ENCODE results near the gene TSPAN14.
"Not testable (repeated sequence)": the region's sequence is repeated elsewhere in the genome, so short reads cannot be mapped to it uniquely, and the experiment has no call there.

The TSPAN14 gene

GRCh38 chr10:80410578-80411145 lies 43.4 kb upstream of the TSPAN14 start:
- DNase-seq (ENCODE audit: insufficient read length, low spot score): no peak
- TF ChIP-seq SPI1 (IDR thresholded peaks at IDR 0.05; ENCODE audit: low read depth, low read length) (no peak), PAX5 (IDR thresholded peaks at IDR 0.05; ENCODE audit: insufficient read depth, low read length, severe bottlenecking) (no peak), TAF1 (IDR thresholded peaks at IDR 0.05; ENCODE audit: low read depth, low read length) (no peak), POU2F2 (IDR thresholded peaks at IDR 0.05; ENCODE audit: low read depth, low read length) (no peak)
- no peak for FAIRE-seq

DNA sequence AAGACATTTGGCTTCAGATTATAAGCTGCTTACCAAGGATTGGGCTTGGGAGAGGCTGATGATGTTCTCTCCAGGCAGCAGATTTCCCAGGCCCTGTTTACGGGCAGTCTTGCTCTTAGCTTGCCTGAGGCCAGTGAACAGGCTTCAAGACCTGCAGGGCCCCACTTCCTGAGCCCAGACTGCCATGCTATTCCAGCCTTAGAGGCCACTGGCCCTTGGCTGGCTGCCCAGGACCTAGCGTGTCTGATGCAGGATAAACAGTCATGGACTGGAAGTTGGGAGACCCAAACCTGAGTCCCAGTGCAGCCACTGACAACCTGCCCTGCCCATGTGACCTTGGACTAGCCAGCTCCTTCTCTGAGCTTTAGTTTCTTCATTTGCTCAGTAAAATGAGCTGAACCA lies 42.8 kb upstream of the TSPAN14 start:
- no peak for TF ChIP-seq SPI1 (IDR thresholded peaks at IDR 0.05; ENCODE audit: low read depth, low read length)
- TF ChIP-seq POLR2A (IDR thresholded peaks at IDR 0.05; ENCODE audit: low read depth, low read length): no peak
- TF ChIP-seq POU2F2 (IDR thresholded peaks at IDR 0.05; ENCODE audit: low read depth, low read length): no peak
- TF ChIP-seq PAX5 (IDR thresholded peaks at IDR 0.05; ENCODE audit: insufficient read depth, low read length, severe bottlenecking): no peak
- TF ChIP-seq POLR2AphosphoS5 (IDR thresholded peaks at IDR 0.05; ENCODE audit: low read depth, low read length): no peak
- TF ChIP-seq TAF1 (IDR thresholded peaks at IDR 0.05; ENCODE audit: low read depth, low read length): no peak
- DNase-seq (ENCODE audit: insufficient read length, low spot score) (no peak), FAIRE-seq (no peak)

DNA sequence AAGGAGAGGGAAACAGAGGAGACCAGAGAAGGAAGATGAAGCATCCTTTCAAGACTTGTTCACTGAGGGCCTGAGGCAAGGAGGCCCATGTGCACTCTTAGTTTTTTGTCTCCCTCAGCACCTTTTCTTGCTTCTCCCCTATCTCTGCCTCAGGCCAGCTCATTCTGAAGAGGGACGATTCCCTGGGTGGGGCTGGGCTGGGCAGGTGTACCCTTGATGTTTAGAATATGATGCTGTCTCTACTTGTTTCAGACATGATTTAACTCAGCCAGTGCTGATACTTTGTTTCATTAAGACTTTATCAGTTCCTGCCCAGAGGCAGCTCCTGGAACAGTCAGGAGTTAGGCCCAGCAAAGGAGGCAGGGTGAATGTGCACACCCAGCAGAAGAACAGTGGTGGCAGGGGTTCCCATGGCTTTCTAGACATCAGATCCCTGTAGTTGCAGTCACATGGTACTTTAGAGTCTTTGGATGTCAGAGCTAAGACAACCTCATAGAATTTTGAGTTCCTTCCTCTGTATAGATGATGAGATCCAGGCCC lies 42.4 kb upstream of the TSPAN14 start:
- no peak for TF ChIP-seq SPI1 (IDR thresholded peaks at IDR 0.05; ENCODE audit: low read depth, low read length)
- no peak for TF ChIP-seq TAF1 (IDR thresholded peaks at IDR 0.05; ENCODE audit: low read depth, low read length)
- TF ChIP-seq POU2F2 (IDR thresholded peaks at IDR 0.05; ENCODE audit: low read depth, low read length): no peak
- no peak for TF ChIP-seq POLR2A (IDR thresholded peaks at IDR 0.05; ENCODE audit: low read depth, low read length)
- no peak for TF ChIP-seq POLR2AphosphoS5 (IDR thresholded peaks at IDR 0.05; ENCODE audit: low read depth, low read length)
- TF ChIP-seq PAX5 (IDR thresholded peaks at IDR 0.05; ENCODE audit: insufficient read depth, low read length, severe bottlenecking): no peak
- DNase-seq (ENCODE audit: insufficient read length, low spot score): no peak
- FAIRE-seq: no peak

DNA sequence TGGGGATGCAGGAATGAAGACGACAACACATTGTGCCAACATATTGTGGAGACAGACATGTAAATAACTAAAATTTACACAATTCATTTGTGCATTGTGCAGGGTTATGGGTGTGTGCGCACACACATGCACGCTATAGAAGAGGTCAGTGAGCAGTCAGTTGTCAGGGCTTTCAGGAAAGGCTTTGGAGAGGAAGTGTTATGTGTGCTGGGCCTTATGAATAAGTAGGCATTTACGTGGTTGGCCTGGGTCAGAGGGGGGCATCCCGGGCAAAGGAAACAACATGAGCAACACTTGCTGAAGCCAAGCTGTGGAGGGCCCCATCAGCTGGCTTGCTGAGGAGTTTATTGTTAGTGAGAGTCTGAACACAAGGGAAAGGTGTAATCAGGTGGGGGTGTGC lies 41.6 kb upstream of the TSPAN14 start:
- no peak for TF ChIP-seq TAF1 (IDR thresholded peaks at IDR 0.05; ENCODE audit: low read depth, low read length)
- no peak for TF ChIP-seq POLR2AphosphoS5 (IDR thresholded peaks at IDR 0.05; ENCODE audit: low read depth, low read length)
- TF ChIP-seq POU2F2 (IDR thresholded peaks at IDR 0.05; ENCODE audit: low read depth, low read length): no peak
- TF ChIP-seq POLR2A (IDR thresholded peaks at IDR 0.05; ENCODE audit: low read depth, low read length): no peak
- TF ChIP-seq SPI1 (IDR thresholded peaks at IDR 0.05; ENCODE audit: low read depth, low read length): no peak
- TF ChIP-seq PAX5 (IDR thresholded peaks at IDR 0.05; ENCODE audit: insufficient read depth, low read length, severe bottlenecking): no peak
- DNase-seq (ENCODE audit: insufficient read length, low spot score) (no peak), FAIRE-seq (no peak)

DNA sequence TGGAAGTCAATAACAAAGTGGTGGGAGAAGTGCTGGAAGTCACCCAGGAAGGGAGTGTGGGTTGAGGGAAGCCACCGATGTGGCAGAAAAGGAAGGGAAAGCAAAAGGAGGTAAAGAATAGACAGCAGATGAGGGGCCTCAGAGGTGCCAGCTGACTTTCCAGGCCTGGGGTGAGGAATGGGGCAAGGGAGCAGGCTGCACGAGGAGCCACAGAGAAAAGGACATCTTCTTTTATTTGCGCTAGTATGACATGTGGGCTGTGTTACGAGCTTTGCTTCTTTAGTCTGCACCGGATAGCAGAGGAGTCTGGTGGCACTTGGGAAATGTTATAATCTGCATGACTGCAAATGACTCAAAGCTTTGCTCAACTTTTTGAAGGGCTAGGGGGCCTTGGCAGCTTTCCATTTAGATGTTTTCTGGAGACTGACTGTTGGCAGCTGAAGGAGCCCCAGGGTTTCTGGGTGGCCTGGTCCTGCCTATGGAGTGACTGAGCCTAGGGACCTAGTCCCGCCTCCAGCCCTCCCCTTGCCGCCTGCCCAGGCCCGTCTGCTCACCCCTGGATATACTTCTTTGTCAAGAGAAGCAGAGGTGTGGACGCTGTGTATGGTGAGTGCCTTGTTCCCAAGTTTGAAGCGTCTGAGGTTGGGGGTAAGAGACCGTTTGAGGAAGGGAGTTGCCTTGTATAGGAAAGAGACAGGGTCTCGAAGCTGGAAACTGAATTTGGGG lies 40.7 kb upstream of the TSPAN14 start:
- no peak for FAIRE-seq
- DNase-seq (ENCODE audit: insufficient read length, low spot score): no peak
- TF ChIP-seq PAX5 (IDR thresholded peaks at IDR 0.05; ENCODE audit: insufficient read depth, low read length, severe bottlenecking): no peak
- no peak for TF ChIP-seq POLR2AphosphoS5 (IDR thresholded peaks at IDR 0.05; ENCODE audit: low read depth, low read length)
- no peak for TF ChIP-seq POLR2A (IDR thresholded peaks at IDR 0.05; ENCODE audit: low read depth, low read length)
- no peak for TF ChIP-seq POU2F2 (IDR thresholded peaks at IDR 0.05; ENCODE audit: low read depth, low read length)
- no peak for TF ChIP-seq TAF1 (IDR thresholded peaks at IDR 0.05; ENCODE audit: low read depth, low read length)
- TF ChIP-seq SPI1 (IDR thresholded peaks at IDR 0.05; ENCODE audit: low read depth, low read length): no peak

DNA sequence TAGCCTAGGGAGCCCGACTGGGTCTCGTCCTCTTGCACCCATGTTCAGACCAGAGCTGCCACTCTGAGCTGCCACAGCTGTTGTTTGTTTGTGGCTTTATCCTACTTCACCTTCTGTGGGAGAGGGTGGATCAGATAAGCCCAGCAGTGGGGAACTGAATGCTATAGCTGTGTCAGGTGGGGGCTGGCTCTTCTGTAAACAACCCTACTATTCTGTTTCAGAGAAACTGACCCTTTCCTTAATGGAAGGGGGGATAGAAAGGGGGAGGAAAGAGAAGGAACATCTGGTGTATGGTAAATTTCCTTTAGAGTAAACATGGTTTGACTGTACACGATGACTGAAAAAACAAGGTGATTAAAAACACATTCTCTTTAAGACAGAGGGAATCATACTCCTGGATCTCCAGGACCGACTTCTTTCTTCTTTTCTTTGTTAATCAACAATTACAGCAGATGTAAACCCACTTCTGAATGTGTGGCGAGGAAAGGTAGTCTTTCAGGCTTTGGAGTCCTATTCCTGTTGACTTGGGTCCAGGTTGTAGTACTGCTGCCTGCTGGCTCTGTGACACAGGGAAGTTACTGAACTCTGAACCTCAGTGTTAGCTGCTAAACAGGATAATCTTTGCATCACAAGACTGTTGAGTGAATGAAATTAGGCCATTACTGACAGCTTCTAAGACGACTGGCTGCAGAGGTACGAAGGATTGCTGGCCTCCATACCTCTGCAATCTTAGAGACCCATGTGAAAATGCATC lies 39.8 kb upstream of the TSPAN14 start:
- no peak for FAIRE-seq
- no peak for DNase-seq (ENCODE audit: insufficient read length, low spot score)

DNA sequence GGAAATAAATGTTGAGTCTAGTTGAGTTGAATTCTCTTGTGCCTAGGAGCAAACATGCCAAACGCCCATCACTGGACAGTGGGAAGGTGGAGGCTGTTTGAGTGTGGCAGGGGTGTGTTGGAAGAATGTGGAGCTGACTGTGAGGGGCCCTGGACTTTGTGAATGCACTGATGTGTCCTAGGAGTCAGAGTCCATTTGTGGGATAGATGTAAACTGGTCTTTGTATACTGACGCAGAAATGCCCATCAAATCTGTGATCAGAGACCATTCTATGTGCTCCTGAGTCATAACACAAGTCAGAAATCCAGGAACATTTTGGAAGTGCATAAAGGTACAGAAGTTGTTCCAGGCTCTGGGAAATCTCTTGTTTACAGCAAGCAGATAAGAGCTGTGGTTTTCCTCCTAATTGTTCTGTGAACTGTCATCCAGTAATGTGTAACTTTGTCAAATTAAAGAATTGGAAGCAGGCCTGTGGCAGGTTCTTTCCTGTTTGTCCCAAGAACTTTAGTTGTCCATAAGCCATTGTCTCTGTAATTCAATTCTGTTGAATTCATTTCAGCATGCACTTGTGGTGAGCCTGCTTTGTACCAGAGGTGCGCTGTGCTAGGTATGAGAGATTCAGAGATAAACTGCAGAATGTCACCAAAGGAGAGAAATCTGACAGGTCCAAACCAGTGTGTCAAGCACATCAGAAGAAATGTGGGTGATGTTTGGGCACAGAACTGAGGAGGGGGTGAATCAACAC lies 38.2 kb upstream of the TSPAN14 start:
- FAIRE-seq (no peak), DNase-seq (ENCODE audit: insufficient read length, low spot score) (no peak)
- no peak for TF ChIP-seq POLR2A (IDR thresholded peaks at IDR 0.05; ENCODE audit: low read depth, low read length)
- TF ChIP-seq POLR2AphosphoS5 (IDR thresholded peaks at IDR 0.05; ENCODE audit: low read depth, low read length): no peak
- no peak for TF ChIP-seq PAX5 (IDR thresholded peaks at IDR 0.05; ENCODE audit: insufficient read depth, low read length, severe bottlenecking)
- TF ChIP-seq TAF1 (IDR thresholded peaks at IDR 0.05; ENCODE audit: low read depth, low read length): no peak
- TF ChIP-seq POU2F2 (IDR thresholded peaks at IDR 0.05; ENCODE audit: low read depth, low read length): no peak
- TF ChIP-seq SPI1 (IDR thresholded peaks at IDR 0.05; ENCODE audit: low read depth, low read length): no peak

More for the DNA sequence above, 39.8 kb upstream of the TSPAN14 start:
- TF ChIP-seq SPI1 (IDR thresholded peaks at IDR 0.05; ENCODE audit: low read depth, low read length) (no peak), TAF1 (IDR thresholded peaks at IDR 0.05; ENCODE audit: low read depth, low read length) (no peak), POLR2A (IDR thresholded peaks at IDR 0.05; ENCODE audit: low read depth, low read length) (no peak), POU2F2 (IDR thresholded peaks at IDR 0.05; ENCODE audit: low read depth, low read length) (no peak), PAX5 (IDR thresholded peaks at IDR 0.05; ENCODE audit: insufficient read depth, low read length, severe bottlenecking) (no peak), POLR2AphosphoS5 (IDR thresholded peaks at IDR 0.05; ENCODE audit: low read depth, low read length) (no peak)

DNA sequence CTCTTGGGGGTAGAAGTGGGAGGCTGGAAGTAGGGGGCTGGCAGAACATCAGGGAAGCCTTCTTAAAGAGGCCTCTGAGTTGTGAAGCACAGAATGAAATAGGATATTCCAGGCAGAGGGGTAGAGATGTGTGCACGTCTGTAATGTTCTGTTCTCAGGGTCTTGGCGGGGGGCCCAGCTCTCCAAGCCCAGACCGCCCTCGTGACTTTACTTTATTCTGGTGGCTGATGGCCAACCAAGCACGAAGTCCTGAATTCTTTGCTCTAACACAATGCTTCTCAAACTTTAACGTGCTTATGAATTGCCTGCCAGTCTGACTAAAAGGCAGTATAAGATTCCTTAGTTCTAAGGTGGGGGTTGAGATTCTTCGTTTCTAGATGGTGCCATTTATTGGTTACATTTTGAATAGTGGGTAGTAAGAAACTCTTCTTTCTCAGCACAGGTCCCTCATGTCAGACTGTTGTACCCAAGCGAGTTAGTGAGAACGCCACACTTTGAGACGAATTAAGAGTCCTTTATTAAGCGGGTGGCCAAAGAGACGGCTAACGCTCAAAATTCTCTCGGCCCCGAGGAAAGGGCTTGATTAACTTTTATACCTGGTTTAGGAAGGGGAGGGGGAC lies 37.5 kb upstream of the TSPAN14 start:
- TF ChIP-seq POU2F2 (IDR thresholded peaks at IDR 0.05; ENCODE audit: low read depth, low read length): no peak
- TF ChIP-seq TAF1 (IDR thresholded peaks at IDR 0.05; ENCODE audit: low read depth, low read length): no peak
- no peak for TF ChIP-seq SPI1 (IDR thresholded peaks at IDR 0.05; ENCODE audit: low read depth, low read length)
- TF ChIP-seq POLR2AphosphoS5 (IDR thresholded peaks at IDR 0.05; ENCODE audit: low read depth, low read length): no peak
- no peak for TF ChIP-seq PAX5 (IDR thresholded peaks at IDR 0.05; ENCODE audit: insufficient read depth, low read length, severe bottlenecking)
- no peak for TF ChIP-seq POLR2A (IDR thresholded peaks at IDR 0.05; ENCODE audit: low read depth, low read length)
- DNase-seq (ENCODE audit: insufficient read length, low spot score) (no peak), FAIRE-seq (no peak)

DNA sequence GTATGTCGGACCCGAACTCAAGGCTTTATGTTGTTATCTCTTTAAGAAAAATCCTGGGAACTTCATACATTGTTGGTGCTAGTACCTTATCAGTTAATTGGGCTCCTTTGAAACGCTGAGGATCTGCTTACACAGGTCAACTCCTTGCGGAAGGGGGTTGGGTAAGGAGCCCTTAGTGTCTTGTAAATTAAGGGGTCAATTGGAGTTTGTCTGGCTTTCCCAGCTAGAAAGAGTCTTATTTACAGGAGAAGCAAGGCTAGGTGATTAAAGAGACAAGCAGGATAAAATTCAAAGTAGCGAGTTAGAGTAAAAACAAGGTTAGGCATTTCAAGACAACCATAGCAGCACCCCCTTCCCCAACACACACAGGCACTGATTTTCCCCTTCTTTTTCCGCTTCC lies 36.9 kb upstream of the TSPAN14 start:
- not testable (repeated sequence) for FAIRE-seq

More for the DNA sequence above, 36.9 kb upstream of the TSPAN14 start:
- not testable (repeated sequence) for DNase-seq (ENCODE audit: insufficient read length, low spot score)
